HepG2 (cell line): ENCODE measurements around the gene C16orf89. TPM values are rescaled to one million over a fixed set of nuclear protein-coding genes. Genes with fewer than 3 reads are reported as not detected.

ENCODE experiments used
- ATAC-seq: fragments of 200-7000 bp; cut with Tn5 transposase; 3 replicates; pipeline ENCODE4 v1.9.1; 2020; ENCODE audit warnings: mild to moderate bottlenecking, moderate library complexity
- BruUV-seq: library from RNA; stranded (reverse); fragments of 400-500 nt; replicated peaks from 2 replicates; lab custom pipeline; 2021; lab: Mats Ljungman, UMichigan
- CTCF ChIA-PET: fragments of 300-600 bp; formaldehyde crosslinking; extraction: SDS; loops from one replicate; lab custom pipeline; 2021; ENCODE audit warnings: low total read pairs, inconsistent platforms, low intra/inter-chr PET ratio; lab: Yijun Ruan, JAX
- POLR2A ChIA-PET: fragments of 350-600 bp; sonication (Branson Sonifier 250); formaldehyde crosslinking; loops from one replicate; lab custom pipeline; 2020; ENCODE audit warnings: antibody characterized with exemption, inconsistent platforms; lab: Yijun Ruan, JAX
- DNase-seq: peaks from one replicate; pipeline ENCODE4 v3.0.0-alpha.2; 2015; ENCODE audit warnings: low spot score
- FAIRE-seq: peaks from 3 replicates; lab custom pipeline; 2011; peaks lifted over from hg19 to GRCh38; lab: Jason Lieb, UNC
- H2AFZ ChIP-seq: one replicate; pipeline ENCODE4 v1.6.1; 2011; ENCODE audit warnings: low read length, inconsistent platforms
- H3K27ac ChIP-seq: fragments of 300-600 bp; 3 replicates; pipeline ENCODE4 v1.8.0; 2011; ENCODE audit warnings: mixed run types, mild to moderate bottlenecking, mixed read lengths, low read length, inconsistent platforms; ENCODE audit not compliant: insufficient read depth; ENCODE audit errors: extremely low read length
- H3K27me3 ChIP-seq, 2 experiments: fragments of 200-600 bp in 1 of 2; 2 replicates in 1 of 2; 3 replicates in 1 of 2; pipeline versions ENCODE4 v1.6.0 to v1.8.0; 2011; ENCODE audit warnings: low read length in 2 of 2, mild to moderate bottlenecking in 2 of 2, moderate library complexity in 2 of 2, inconsistent platforms in 1 of 2; ENCODE audit not compliant: insufficient read depth in 2 of 2, control insufficient read depth in 1 of 2
- H3K36me3 ChIP-seq, 2 experiments: fragments of 200-600 bp in 1 of 2; replicated peaks in 1 of 2; 2 replicates in 1 of 2; 3 replicates in 1 of 2; pipeline versions ENCODE4 v1.5.1 to v1.8.0; 2011; ENCODE audit warnings: low read length in 2 of 2, inconsistent platforms in 1 of 2; ENCODE audit not compliant: insufficient read depth in 2 of 2, control insufficient read depth in 1 of 2
- H3K4me1 ChIP-seq: 2 replicates; pipeline ENCODE4 v1.5.1; 2012; ENCODE audit warnings: low read length, inconsistent platforms; ENCODE audit not compliant: insufficient read depth
- H3K4me2 ChIP-seq: 2 replicates; pipeline ENCODE4 v1.6.0; 2011; ENCODE audit warnings: low read depth, low read length, inconsistent platforms
- H3K4me3 ChIP-seq, 3 experiments: fragments of 200-600 bp in 1 of 3; sonication (generic), shearing (Covaris generic) in 1 of 3; replicated peaks in 1 of 3; 2 replicates each; pipeline ENCODE4 v1.5.1; 2011 to 2016; ENCODE audit warnings: low read length in 3 of 3, inconsistent platforms in 2 of 3, low read depth in 2 of 3, mild to moderate bottlenecking in 2 of 3, control low read depth in 1 of 3, mixed read lengths in 1 of 3; ENCODE audit not compliant: insufficient read depth in 1 of 3
- H3K79me2 ChIP-seq: one replicate; pipeline ENCODE4 v1.6.1; 2011; ENCODE audit warnings: low read length, inconsistent platforms; ENCODE audit not compliant: insufficient read depth
- H3K9ac ChIP-seq: 2 replicates; pipeline ENCODE4 v1.6.0; 2011; ENCODE audit warnings: mild to moderate bottlenecking, low read depth, low read length, inconsistent platforms; ENCODE audit not compliant: insufficient read depth
- H3K9me3 ChIP-seq: 2 replicates; pipeline ENCODE4 v1.5.1; 2012; ENCODE audit warnings: mild to moderate bottlenecking, low read length
- H4K20me1 ChIP-seq: 2 replicates; pipeline ENCODE4 v1.6.0; 2011; ENCODE audit warnings: inconsistent platforms, mild to moderate bottlenecking, low read length, moderate library complexity; ENCODE audit not compliant: insufficient read depth
- GLI4 ChIP-seq: sonication (generic); formaldehyde crosslinking; IDR thresholded peaks from 2 replicates; pipeline ENCODE4 v1.5.1; 2020; ENCODE audit warnings: missing genetic modification reagents, mild to moderate bottlenecking, moderate library complexity, borderline replicate concordance
- HDAC6 ChIP-seq: fragments of 200-600 bp; sonication (generic); IDR thresholded peaks from 2 replicates; pipeline ENCODE4 v1.7.0; 2017; ENCODE audit warnings: mild to moderate bottlenecking, antibody characterized with exemption, low read length, low read depth
- HMGXB4 ChIP-seq, 2 experiments: sonication (generic) in 1 of 2; formaldehyde crosslinking in 1 of 2; IDR thresholded peaks; 2 replicates each; pipeline versions ENCODE4 v1.4.0 to v1.6.1; 2018 to 2020; ENCODE audit warnings: missing genetic modification reagents in 2 of 2, borderline replicate concordance in 1 of 2, low read depth in 1 of 2, mild to moderate bottlenecking in 1 of 2, missing biosample characterization in 1 of 2
- MEF2D ChIP-seq: sonication (generic); formaldehyde crosslinking; IDR thresholded peaks from 2 replicates; pipeline ENCODE4 v1.5.1; 2020; ENCODE audit warnings: mild to moderate bottlenecking, missing genetic modification reagents
- MIER2 ChIP-seq: IDR thresholded peaks from 2 replicates; pipeline ENCODE4 v1.6.1; 2016; ENCODE audit warnings: missing biosample characterization, missing genetic modification reagents
- NFE2L2 ChIP-seq: fragments of 150-350 bp; IDR thresholded peaks from 2 replicates; pipeline ENCODE4 v1.6.1; 2014; ENCODE audit warnings: low read length
- RBAK ChIP-seq: sonication (generic); formaldehyde crosslinking; IDR thresholded peaks from 2 replicates; pipeline ENCODE4 v1.5.1; 2020; ENCODE audit warnings: mild to moderate bottlenecking, missing genetic modification reagents
- ZFYVE20 ChIP-seq: sonication (generic); formaldehyde crosslinking; IDR thresholded peaks from 2 replicates; pipeline ENCODE4 v1.8.0; 2023; ENCODE audit warnings: low read depth, mild to moderate bottlenecking, moderate library complexity, missing genetic modification reagents, borderline replicate concordance
- ZNF333 ChIP-seq: sonication (generic); formaldehyde crosslinking; IDR thresholded peaks from 2 replicates; pipeline ENCODE4 v1.4.0; 2020; ENCODE audit warnings: mild to moderate bottlenecking, missing genetic modification reagents, borderline replicate concordance
- ZNF33A ChIP-seq: sonication (generic); formaldehyde crosslinking; IDR thresholded peaks from 2 replicates; pipeline ENCODE4 v1.5.1; 2020; ENCODE audit warnings: missing genetic modification reagents, mild to moderate bottlenecking, moderate library complexity, borderline replicate concordance
- ZNF451 ChIP-seq: sonication (generic); formaldehyde crosslinking; IDR thresholded peaks from 2 replicates; pipeline ENCODE4 v1.5.0; 2020; ENCODE audit warnings: mild to moderate bottlenecking, missing genetic modification reagents
- ZNF547 ChIP-seq: sonication (generic); formaldehyde crosslinking; IDR thresholded peaks from 2 replicates; pipeline ENCODE4 v1.5.1; 2020; ENCODE audit warnings: mild to moderate bottlenecking, missing genetic modification reagents
- ZNF598 ChIP-seq: sonication (generic); formaldehyde crosslinking; IDR thresholded peaks from 2 replicates; pipeline ENCODE4 v1.5.1; 2020; ENCODE audit warnings: mild to moderate bottlenecking, missing genetic modification reagents, borderline replicate concordance
- ZNF674 ChIP-seq: sonication (generic); formaldehyde crosslinking; IDR thresholded peaks from 2 replicates; pipeline ENCODE4 v1.5.0; 2020; ENCODE audit warnings: low read depth, mild to moderate bottlenecking, missing genetic modification reagents
- ZNF678 ChIP-seq: sonication (generic); formaldehyde crosslinking; IDR thresholded peaks from 2 replicates; pipeline ENCODE4 v1.4.0; 2020; ENCODE audit warnings: mild to moderate bottlenecking, missing genetic modification reagents
- WGBS: methylation state at CpG from one replicate; pipeline ENCODE4 v1.1.6; 2017; ENCODE audit warnings: low lambda C conversion rate; 5-methylcytosine and 5-hydroxymethylcytosine counted together
- in situ Hi-C: cut with HindIII; loops from 2 replicates; pipeline ENCODE4 v1.10.0; 2017; ENCODE audit warnings: low pct_unique_long_range_greater_than_20kb; ENCODE audit not compliant: extremely low pct_ligation_motif_present
- intact Hi-C: fragments of 100-400 bp; cut with micrococcal nuclease; formaldehyde crosslinking; loops from one replicate; pipeline ENCODE4 v1.10.0; 2022; ENCODE audit not compliant: unreplicated experiment
- polyA plus RNA-seq, 8 experiments: library from polyadenylated mRNA; depleted of rRNA in 3 of 8; stranded (reverse) in 7 of 8; unstranded in 1 of 8; fragments of >200 nt; fragmentation: Illumina TruSeq in 4 of 8; extraction: Trizol in 4 of 8; gene quantifications; 2 replicates each; pipeline versions ENCODE4 v1.2.1 to v1.2.3, GENCODE V29; 2011 to 2016; ENCODE audit warnings: low read depth in 4 of 8, missing spikeins in 1 of 8, mixed read lengths in 1 of 8; ENCODE audit not compliant: insufficient read depth in 1 of 8
- total RNA-seq, 5 experiments: library from RNA; depleted of rRNA; stranded (reverse); fragments of >200 nt; fragmentation: Illumina TruSeq; extraction: Trizol; gene quantifications; 2 replicates each; pipeline ENCODE4 v1.2.3, GENCODE V29; 2016; ENCODE audit warnings: low read depth in 1 of 5
- TF ChIP-seq, protein P1 (sequence below): sonication (generic); formaldehyde crosslinking; IDR thresholded peaks from 2 replicates; pipeline ENCODE4 v1.5.0; 2020; ENCODE audit warnings: mild to moderate bottlenecking, missing genetic modification reagents, moderate library complexity

Gene C16orf89
- total and polyA plus RNA-seq, 2 of the 13 experiments (the other 11 are each of a cell fraction or from before 2014, with no cell fraction given) = 1.9 to 3.4 TPM

GRCh38 chr16:5027086-5027485, 38.7 kb downstream of the C16orf89 start:
- POLR2A ChIA-PET = no interaction called here
- no peak for TF ChIP-seq ZNF33A (CRISPR knock-in tag)
- TF ChIP-seq HDAC6 = no peak
- TF ChIP-seq, protein P1, sequence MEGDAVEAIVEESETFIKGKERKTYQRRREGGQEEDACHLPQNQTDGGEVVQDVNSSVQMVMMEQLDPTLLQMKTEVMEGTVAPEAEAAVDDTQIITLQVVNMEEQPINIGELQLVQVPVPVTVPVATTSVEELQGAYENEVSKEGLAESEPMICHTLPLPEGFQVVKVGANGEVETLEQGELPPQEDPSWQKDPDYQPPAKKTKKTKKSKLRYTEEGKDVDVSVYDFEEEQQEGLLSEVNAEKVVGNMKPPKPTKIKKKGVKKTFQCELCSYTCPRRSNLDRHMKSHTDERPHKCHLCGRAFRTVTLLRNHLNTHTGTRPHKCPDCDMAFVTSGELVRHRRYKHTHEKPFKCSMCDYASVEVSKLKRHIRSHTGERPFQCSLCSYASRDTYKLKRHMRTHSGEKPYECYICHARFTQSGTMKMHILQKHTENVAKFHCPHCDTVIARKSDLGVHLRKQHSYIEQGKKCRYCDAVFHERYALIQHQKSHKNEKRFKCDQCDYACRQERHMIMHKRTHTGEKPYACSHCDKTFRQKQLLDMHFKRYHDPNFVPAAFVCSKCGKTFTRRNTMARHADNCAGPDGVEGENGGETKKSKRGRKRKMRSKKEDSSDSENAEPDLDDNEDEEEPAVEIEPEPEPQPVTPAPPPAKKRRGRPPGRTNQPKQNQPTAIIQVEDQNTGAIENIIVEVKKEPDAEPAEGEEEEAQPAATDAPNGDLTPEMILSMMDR (CRISPR knock-in tag) = no peak
- no peak for TF ChIP-seq ZNF547 (CRISPR knock-in tag)
- no peak for ATAC-seq
- peaks cover 5% of the 10 kb centered on the region for H3K4me1 ChIP-seq
- in situ Hi-C loops (no loop called here), intact Hi-C loops (no loop called here)
- H3K9me3 ChIP-seq = no peaks in the 10 kb centered on the region
- no peak for FAIRE-seq
- H3K9ac ChIP-seq = no peak overlapping the region
- no peak overlapping the region for H2AFZ ChIP-seq
- WGBS = 98% methylated on average over 5 of the region's 7 CpGs
- no peak overlapping the region for H3K4me3 ChIP-seq
- H3K79me2 ChIP-seq = peaks cover 6% of the 10 kb centered on the region
- no peak for DNase-seq
- CTCF ChIA-PET = no interaction called here
- H4K20me1 ChIP-seq = no peaks in the 10 kb centered on the region; the same call in 1 of the 2 replicates
- no TSS peak for BruUV-seq
- H3K36me3 ChIP-seq = peaks cover 24 to 48% of the 10 kb centered on the region in 2 experiments
- no peak overlapping the region for H3K4me2 ChIP-seq
- peaks cover 0 to 4% of the 10 kb centered on the region in 2 experiments; a peak in 2 of 5 replicates for H3K27me3 ChIP-seq
- no peak overlapping the region for H3K27ac ChIP-seq

GRCh38 chr16:5026664-5027063, 39.1 kb downstream of the C16orf89 start:
- WGBS = 93% methylated on average over 8 of the region's 8 CpGs
- Histone ChIP-seq H2AFZ (no peak overlapping the region), H3K9me3 (no peaks in the 10 kb centered on the region), H3K27ac (no peak overlapping the region), H3K4me2 (no peak overlapping the region), H3K79me2 (peaks cover 1% of the 10 kb centered on the region), H3K36me3 (peaks cover 24 to 48% of the 10 kb centered on the region in 2 experiments), H3K9ac (no peak overlapping the region), H3K4me3 (no peak overlapping the region), H4K20me1 (no peaks in the 10 kb centered on the region; the same call in 1 of the 2 replicates), H3K27me3 (peaks cover 2 to 4% of the 10 kb centered on the region in 2 experiments; a peak in 3 of 5 replicates), H3K4me1 (peaks cover 1% of the 10 kb centered on the region)
- FAIRE-seq (no peak), DNase-seq (no peak), ATAC-seq (no peak)
- POLR2A ChIA-PET = no interaction called here
- in situ Hi-C loops = no loop called here
- CTCF ChIA-PET = no interaction called here
- intact Hi-C loops = no loop called here
- no TSS peak for BruUV-seq
- TF ChIP-seq HMGXB4 (CRISPR knock-in tag; IDR thresholded peaks at IDR 0.05; ENCODE audit: borderline replicate concordance in 1 of 2, low read depth in 1 of 2) (no peak), GLI4 (no peak), ZNF598 (CRISPR knock-in tag) (no peak), ZNF451 (no peak), RBAK (no peak), ZFYVE20 (CRISPR knock-in tag) (no peak), MEF2D (CRISPR knock-in tag) (no peak), ZNF333 (no peak), MIER2 (CRISPR knock-in tag) (no peak), ZNF678 (CRISPR knock-in tag) (no peak), NFE2L2 (no peak), ZNF674 (CRISPR knock-in tag) (no peak)
